ENCODE results near the gene SV2B. TPM values are rescaled to one million over a fixed set of nuclear protein-coding genes. Genes with fewer than 3 reads are reported as not detected.

Gene SV2B
- total RNA-seq, 1 donor from 2014 or later = 0.26 TPM

GRCh38 chr15:91235376-91235775, 135.3 kb downstream of the SV2B start:
- TF ChIP-seq, protein P1, sequence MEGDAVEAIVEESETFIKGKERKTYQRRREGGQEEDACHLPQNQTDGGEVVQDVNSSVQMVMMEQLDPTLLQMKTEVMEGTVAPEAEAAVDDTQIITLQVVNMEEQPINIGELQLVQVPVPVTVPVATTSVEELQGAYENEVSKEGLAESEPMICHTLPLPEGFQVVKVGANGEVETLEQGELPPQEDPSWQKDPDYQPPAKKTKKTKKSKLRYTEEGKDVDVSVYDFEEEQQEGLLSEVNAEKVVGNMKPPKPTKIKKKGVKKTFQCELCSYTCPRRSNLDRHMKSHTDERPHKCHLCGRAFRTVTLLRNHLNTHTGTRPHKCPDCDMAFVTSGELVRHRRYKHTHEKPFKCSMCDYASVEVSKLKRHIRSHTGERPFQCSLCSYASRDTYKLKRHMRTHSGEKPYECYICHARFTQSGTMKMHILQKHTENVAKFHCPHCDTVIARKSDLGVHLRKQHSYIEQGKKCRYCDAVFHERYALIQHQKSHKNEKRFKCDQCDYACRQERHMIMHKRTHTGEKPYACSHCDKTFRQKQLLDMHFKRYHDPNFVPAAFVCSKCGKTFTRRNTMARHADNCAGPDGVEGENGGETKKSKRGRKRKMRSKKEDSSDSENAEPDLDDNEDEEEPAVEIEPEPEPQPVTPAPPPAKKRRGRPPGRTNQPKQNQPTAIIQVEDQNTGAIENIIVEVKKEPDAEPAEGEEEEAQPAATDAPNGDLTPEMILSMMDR (IDR thresholded peaks at IDR 0.05; ENCODE audit: insufficient read depth, low read length, severe bottlenecking) = no peak
- no peaks in the 10 kb centered on the region for H3K27me3 ChIP-seq (ENCODE audit: control insufficient read depth, insufficient read depth, low read length)
- no peak overlapping the region for H3K4me3 ChIP-seq (ENCODE audit: low read depth, low read length)
- no peak for DNase-seq (ENCODE audit: low read depth)
- FAIRE-seq = no peak
- no peaks in the 10 kb centered on the region for H3K36me3 ChIP-seq (ENCODE audit: control insufficient read depth, insufficient read depth, low read length)

DNA sequence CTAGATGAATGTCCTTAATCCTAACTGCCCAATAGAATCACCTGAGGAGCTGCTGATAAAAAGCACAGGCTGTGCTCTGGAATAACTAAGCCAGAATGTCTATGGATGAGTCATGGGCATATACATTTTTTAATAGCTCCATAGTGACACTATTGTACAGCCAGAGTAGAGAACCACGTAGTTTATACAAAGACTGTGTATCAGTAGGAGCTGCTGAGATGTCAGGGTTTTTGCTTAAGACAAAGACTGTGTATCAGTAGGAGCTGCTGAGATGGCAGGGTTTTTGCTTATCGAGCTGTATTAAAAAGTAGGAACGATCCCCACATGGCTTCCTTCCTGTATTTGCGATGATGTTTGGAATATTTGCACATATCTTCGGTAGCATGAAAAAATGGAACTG, 137.4 kb downstream of the SV2B start:
- H3K27me3 ChIP-seq (ENCODE audit: control insufficient read depth, insufficient read depth, low read length) = no peaks in the 10 kb centered on the region
- FAIRE-seq (no peak), DNase-seq (ENCODE audit: low read depth) (no peak)
- no peak overlapping the region for H3K4me3 ChIP-seq (ENCODE audit: low read depth, low read length)
- TF ChIP-seq, protein P1 (IDR thresholded peaks at IDR 0.05; ENCODE audit: insufficient read depth, low read length, severe bottlenecking) = no peak
- H3K36me3 ChIP-seq (ENCODE audit: control insufficient read depth, insufficient read depth, low read length) = no peaks in the 10 kb centered on the region

- Histone ChIP-seq H3K4me3 (ENCODE audit: low read depth, low read length) (no peak overlapping the region), H3K27me3 (ENCODE audit: control insufficient read depth, insufficient read depth, low read length) (no peaks in the 10 kb centered on the region), H3K36me3 (ENCODE audit: control insufficient read depth, insufficient read depth, low read length) (no peaks in the 10 kb centered on the region)
- FAIRE-seq (no peak), DNase-seq (ENCODE audit: low read depth) (no peak)
- TF ChIP-seq, protein P1 (IDR thresholded peaks at IDR 0.05; ENCODE audit: insufficient read depth, low read length, severe bottlenecking) = no peak
These were observed 138.8 kb downstream of the SV2B start for GRCh38 chr15:91238644-91239425.

GRCh38 chr15:91243826-91244225, 143.8 kb downstream of the SV2B start:
- DNase-seq (ENCODE audit: low read depth) (peak; percentile 13), FAIRE-seq (no peak)

GRCh38 chr15:91244919-91245318, 144.9 kb downstream of the SV2B start:
- H3K4me3 ChIP-seq (ENCODE audit: low read depth, low read length) = no peak overlapping the region
- H3K27me3 ChIP-seq (ENCODE audit: control insufficient read depth, insufficient read depth, low read length) = no peaks in the 10 kb centered on the region
- TF ChIP-seq, protein P1 (IDR thresholded peaks at IDR 0.05; ENCODE audit: insufficient read depth, low read length, severe bottlenecking) = no peak
- DNase-seq (ENCODE audit: low read depth) (no peak), FAIRE-seq (no peak)
- H3K36me3 ChIP-seq (ENCODE audit: control insufficient read depth, insufficient read depth, low read length) = no peaks in the 10 kb centered on the region

More at GRCh38 chr15:91243826-91244225, 143.8 kb downstream of the SV2B start:
- H3K4me3 ChIP-seq (ENCODE audit: low read depth, low read length) = no peak overlapping the region
- H3K36me3 ChIP-seq (ENCODE audit: control insufficient read depth, insufficient read depth, low read length) = no peaks in the 10 kb centered on the region
- TF ChIP-seq, protein P1 (IDR thresholded peaks at IDR 0.05; ENCODE audit: insufficient read depth, low read length, severe bottlenecking) = no peak
- H3K27me3 ChIP-seq (ENCODE audit: control insufficient read depth, insufficient read depth, low read length) = no peaks in the 10 kb centered on the region

GRCh38 chr15:91246998-91247397, 146.9 kb downstream of the SV2B start:
- DNase-seq (ENCODE audit: low read depth) = no peak
- Histone ChIP-seq H3K4me3 (ENCODE audit: low read depth, low read length) (no peak overlapping the region), H3K36me3 (ENCODE audit: control insufficient read depth, insufficient read depth, low read length) (no peaks in the 10 kb centered on the region), H3K27me3 (ENCODE audit: control insufficient read depth, insufficient read depth, low read length) (no peaks in the 10 kb centered on the region)
- TF ChIP-seq, protein P1 (IDR thresholded peaks at IDR 0.05; ENCODE audit: insufficient read depth, low read length, severe bottlenecking) = no peak
- FAIRE-seq = no peak
